Kidney glomerular epithelial cell (primary cell): Measurements from ENCODE around the gene MXRA8.
"Not testable (repeated sequence)": the region's sequence is repeated elsewhere in the genome, so short reads cannot be mapped to it uniquely, and the experiment has no call there.

Experiments
- DNase-seq: peaks from one replicate; lab custom pipeline; 2025; lab: John Stamatoyannopoulos, UW

The MXRA8 gene

GRCh38 chr1:1358433-1359271 is at the start of gene MXRA8:
MXRA8 (minus strand) TSS chr1:1358555; CDS start chr1:1358504, 51 bp downstream.
- peak; percentile 53 for DNase-seq

GRCh38 chr1:1407636-1408318 is 49.4 kb upstream of the MXRA8 start:
- DNase-seq, result no peak

GRCh38 chr1:1406821-1407635 is 48.7 kb upstream of the MXRA8 start, which contains the start of gene MRPL20:
MRPL20 (minus strand) TSS chr1:1407293; CDS start chr1:1407217, 76 bp downstream.
- DNase-seq, result peak; percentile 64

GRCh38 chr1:1406101-1406820 is 47.9 kb upstream of the MXRA8 start:
- no peak for DNase-seq

GRCh38 chr1:1403653-1404052 is 45.3 kb upstream of the MXRA8 start:
- no peak for DNase-seq

- not testable (repeated sequence) for DNase-seq
These were observed 44.6 kb upstream of the MXRA8 start for GRCh38 chr1:1402901-1403392.

- peak; percentile 48 for DNase-seq
These were observed 43.9 kb upstream of the MXRA8 start for GRCh38 chr1:1402072-1402900.

GRCh38 chr1:1401457-1402010 is 43.2 kb upstream of the MXRA8 start:
- no peak for DNase-seq

GRCh38 chr1:1400576-1401456 is 42.5 kb upstream of the MXRA8 start:
- DNase-seq, result no peak

GRCh38 chr1:1399872-1400575 is 41.7 kb upstream of the MXRA8 start:
- no peak for DNase-seq

- peak; percentile 94 for DNase-seq
These were observed 41.0 kb upstream of the MXRA8 start, which contains the start of gene CCNL2 for GRCh38 chr1:1399187-1399871. CCNL2 (minus strand) TSS chr1:1399335; CDS start chr1:1399306, 29 bp downstream.

GRCh38 chr1:1398677-1399186 is 40.4 kb upstream of the MXRA8 start:
- DNase-seq, result no peak

- no peak for DNase-seq
These were observed 39.6 kb upstream of the MXRA8 start for GRCh38 chr1:1397839-1398523.

- no peak for DNase-seq
These were observed 36.8 kb upstream of the MXRA8 start for GRCh38 chr1:1395166-1395565.

GRCh38 chr1:1394116-1394515 is 35.8 kb upstream of the MXRA8 start:
- no peak for DNase-seq

- no peak for DNase-seq
These were observed 35.1 kb upstream of the MXRA8 start for GRCh38 chr1:1393428-1393827.

GRCh38 chr1:1393014-1393413 is 34.7 kb upstream of the MXRA8 start:
- DNase-seq, result no peak
